Measurements from ENCODE around the gene ANKRD60. TPM values are rescaled to one million over a fixed set of nuclear protein-coding genes. Genes with fewer than 3 reads are reported as not detected.

The ANKRD60 gene
- total RNA-seq, 3 donors from 2014 or later, result not detected

DNA sequence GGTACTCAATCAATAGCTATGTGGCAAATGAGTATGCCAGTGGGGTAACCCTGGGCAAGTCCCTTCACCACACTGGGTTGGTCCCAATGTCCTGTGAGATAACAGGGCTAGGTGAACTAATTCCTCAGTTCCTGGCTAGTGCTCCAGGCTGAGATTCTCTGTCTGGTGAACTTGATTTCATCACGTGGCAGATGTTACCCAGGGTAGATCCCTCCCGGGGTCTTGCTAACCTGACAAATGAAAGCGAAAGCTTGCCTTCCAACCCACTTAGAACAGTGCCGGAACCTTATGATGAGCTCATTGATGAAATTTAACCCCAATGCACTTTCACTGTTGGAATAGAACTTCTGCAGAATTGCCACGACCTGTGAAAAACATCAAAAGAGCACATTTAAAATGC lies 6.6 kb upstream of the ANKRD60 start:
- Histone ChIP-seq H3K27ac (no peak overlapping the region), H3K27me3 (no peaks in the 10 kb centered on the region), H3K4me3 (no peak overlapping the region), H3K9me3 (no peaks in the 10 kb centered on the region), H3K4me1 (no peaks in the 10 kb centered on the region), H3K36me3 (no peaks in the 10 kb centered on the region)
- no peak for DNase-seq (ENCODE audit: low spot score in 2 of 2)
- intact Hi-C loops (cut with DNase I; ENCODE audit: low total_unique reads), result no loop called here
- TF ChIP-seq, protein P1, sequence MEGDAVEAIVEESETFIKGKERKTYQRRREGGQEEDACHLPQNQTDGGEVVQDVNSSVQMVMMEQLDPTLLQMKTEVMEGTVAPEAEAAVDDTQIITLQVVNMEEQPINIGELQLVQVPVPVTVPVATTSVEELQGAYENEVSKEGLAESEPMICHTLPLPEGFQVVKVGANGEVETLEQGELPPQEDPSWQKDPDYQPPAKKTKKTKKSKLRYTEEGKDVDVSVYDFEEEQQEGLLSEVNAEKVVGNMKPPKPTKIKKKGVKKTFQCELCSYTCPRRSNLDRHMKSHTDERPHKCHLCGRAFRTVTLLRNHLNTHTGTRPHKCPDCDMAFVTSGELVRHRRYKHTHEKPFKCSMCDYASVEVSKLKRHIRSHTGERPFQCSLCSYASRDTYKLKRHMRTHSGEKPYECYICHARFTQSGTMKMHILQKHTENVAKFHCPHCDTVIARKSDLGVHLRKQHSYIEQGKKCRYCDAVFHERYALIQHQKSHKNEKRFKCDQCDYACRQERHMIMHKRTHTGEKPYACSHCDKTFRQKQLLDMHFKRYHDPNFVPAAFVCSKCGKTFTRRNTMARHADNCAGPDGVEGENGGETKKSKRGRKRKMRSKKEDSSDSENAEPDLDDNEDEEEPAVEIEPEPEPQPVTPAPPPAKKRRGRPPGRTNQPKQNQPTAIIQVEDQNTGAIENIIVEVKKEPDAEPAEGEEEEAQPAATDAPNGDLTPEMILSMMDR (IDR thresholded peaks at IDR 0.05), result no peak
- TF ChIP-seq POLR2AphosphoS5 (IDR thresholded peaks at IDR 0.05), result no peak
- no peak for TF ChIP-seq POLR2A (IDR thresholded peaks at IDR 0.05)

DNA sequence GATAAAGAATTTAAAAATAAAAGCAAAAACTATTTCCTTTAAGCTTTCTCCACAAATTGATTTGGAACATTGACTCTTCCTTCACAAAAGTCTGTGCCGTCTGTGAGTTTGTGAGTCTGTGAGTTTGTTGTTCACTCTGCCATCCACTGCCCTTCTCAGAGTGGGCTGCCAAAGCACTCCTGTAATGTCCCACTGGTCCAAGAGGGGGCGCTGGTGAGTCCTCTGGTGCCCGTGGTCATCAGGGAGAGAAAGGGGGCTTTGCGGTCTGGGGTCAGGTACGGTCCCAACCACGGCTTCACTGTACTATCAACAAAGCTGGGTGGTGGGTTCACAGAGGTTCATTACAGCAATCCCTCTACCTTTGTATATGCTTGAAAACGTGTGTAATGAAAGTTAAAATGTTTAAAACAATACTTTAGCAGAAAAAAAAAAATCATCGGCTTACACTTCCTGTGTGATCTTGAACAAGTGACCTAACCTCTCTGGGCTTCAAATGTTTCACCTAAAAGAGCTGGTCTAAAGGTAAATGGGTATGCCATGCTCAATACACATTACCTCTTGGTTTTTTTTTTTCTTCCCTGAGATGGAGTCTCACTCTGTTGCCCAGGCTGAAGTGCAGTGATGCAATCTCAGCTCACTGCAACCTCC lies 5.6 kb upstream of the ANKRD60 start:
- H3K36me3 ChIP-seq, result no peaks in the 10 kb centered on the region
- DNase-seq (ENCODE audit: low spot score in 2 of 2), result no peak
- no peak for TF ChIP-seq POLR2A (IDR thresholded peaks at IDR 0.05)
- TF ChIP-seq, protein P1 (IDR thresholded peaks at IDR 0.05), result peak; percentile 15 to 45 (median 31)
- no peaks in the 10 kb centered on the region for H3K9me3 ChIP-seq
- peaks cover 0 to 5% of the 10 kb centered on the region in 2 donors for H3K27me3 ChIP-seq
- H3K4me3 ChIP-seq, result no peak overlapping the region
- intact Hi-C loops (cut with DNase I; ENCODE audit: low total_unique reads), result no loop called here
- H3K4me1 ChIP-seq, result no peaks in the 10 kb centered on the region
- H3K27ac ChIP-seq, result no peak overlapping the region

DNA sequence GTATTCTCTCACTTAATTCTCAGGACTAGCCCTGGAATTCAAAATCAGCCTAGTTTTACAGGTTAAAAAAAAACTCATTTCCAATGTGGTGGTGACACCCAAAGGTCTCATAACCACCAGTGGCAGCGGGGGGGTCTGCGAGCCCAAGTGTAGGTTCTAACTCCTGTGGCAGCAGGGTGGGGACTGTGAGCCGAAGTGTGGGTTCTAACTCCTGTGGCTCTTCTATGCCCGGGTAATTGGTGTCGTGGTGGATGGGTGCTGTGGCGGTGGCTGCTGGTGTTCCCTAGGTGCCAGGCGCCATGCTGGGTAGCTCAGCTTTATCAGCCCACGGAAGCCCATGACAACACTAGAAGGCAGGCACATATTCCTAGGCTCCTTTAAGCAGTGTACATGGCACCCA lies 4.9 kb upstream of the ANKRD60 start:
- TF ChIP-seq POLR2AphosphoS5 (IDR thresholded peaks at IDR 0.05) (no peak), POLR2A (IDR thresholded peaks at IDR 0.05) (no peak)
- TF ChIP-seq, protein P1 (IDR thresholded peaks at IDR 0.05), result no peak
- intact Hi-C loops (cut with DNase I; ENCODE audit: low total_unique reads), result no loop called here
- Histone ChIP-seq H3K27ac (no peak overlapping the region), H3K4me3 (no peak overlapping the region), H3K27me3 (peaks cover 2 to 10% of the 10 kb centered on the region in 2 donors), H3K4me1 (no peaks in the 10 kb centered on the region), H3K36me3 (no peaks in the 10 kb centered on the region), H3K9me3 (no peaks in the 10 kb centered on the region)
- no peak for DNase-seq (ENCODE audit: low spot score in 2 of 2)

DNA sequence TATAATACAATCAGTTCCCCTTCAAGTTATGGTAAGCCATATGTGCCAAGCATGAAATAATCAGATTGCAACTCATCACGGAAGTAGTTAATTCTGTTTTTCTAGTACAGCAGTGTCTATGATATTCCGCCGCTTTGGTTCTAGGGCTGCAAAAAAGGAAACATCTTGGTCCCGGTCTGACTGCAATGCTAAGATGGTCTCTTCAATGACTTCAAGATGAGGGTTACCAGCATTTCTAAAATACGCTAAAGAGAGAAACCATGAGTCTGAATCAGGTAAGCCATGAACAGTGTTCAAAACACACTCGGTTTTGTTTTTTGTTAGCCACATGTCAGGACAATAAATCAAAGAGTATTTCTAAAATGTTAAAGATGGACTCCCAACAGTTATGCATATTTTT lies 3.2 kb upstream of the ANKRD60 start:
- Histone ChIP-seq H3K4me3 (no peak overlapping the region), H3K36me3 (no peaks in the 10 kb centered on the region), H3K27ac (no peak overlapping the region), H3K9me3 (no peaks in the 10 kb centered on the region), H3K4me1 (no peaks in the 10 kb centered on the region), H3K27me3 (peaks cover 2 to 26% of the 10 kb centered on the region in 2 donors)
- intact Hi-C loops (cut with DNase I; ENCODE audit: low total_unique reads), result no loop called here
- no peak for TF ChIP-seq POLR2AphosphoS5 (IDR thresholded peaks at IDR 0.05)
- no peak for TF ChIP-seq POLR2A (IDR thresholded peaks at IDR 0.05)
- DNase-seq (ENCODE audit: low spot score in 2 of 2), result no peak

DNA sequence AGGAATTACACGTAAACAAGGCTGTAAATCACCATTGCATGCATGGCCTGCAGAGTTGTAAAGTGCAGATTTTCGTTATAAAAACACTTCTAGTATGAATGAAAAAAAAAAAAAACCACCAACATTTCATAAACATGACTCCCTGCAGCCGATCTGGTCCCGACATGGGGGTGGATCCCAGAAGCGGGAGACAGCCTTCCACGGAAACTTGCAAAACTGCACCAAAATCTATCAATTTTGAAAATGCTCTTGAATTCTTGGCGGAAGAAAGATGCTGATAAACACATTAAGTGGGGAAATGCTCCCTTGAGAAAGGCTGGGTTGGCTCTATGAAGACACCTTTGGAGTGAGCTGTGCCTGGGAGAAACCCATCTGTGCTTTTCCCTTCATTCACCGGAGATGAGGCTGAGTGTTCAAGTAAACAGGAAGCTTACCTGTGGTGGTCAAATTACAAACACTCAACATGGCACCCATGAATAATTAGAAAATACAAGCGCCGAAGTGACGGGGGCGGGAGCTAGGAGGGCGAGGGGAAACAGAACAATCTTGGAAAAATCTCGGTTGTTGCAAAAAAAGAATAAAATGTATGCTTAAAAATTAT lies 845 bp upstream of the ANKRD60 start:
- DNase-seq (ENCODE audit: low spot score in 2 of 2), result no peak
- TF ChIP-seq, protein P1 (IDR thresholded peaks at IDR 0.05), result no peak
- no peak for TF ChIP-seq POLR2A (IDR thresholded peaks at IDR 0.05)
- TF ChIP-seq POLR2AphosphoS5 (IDR thresholded peaks at IDR 0.05), result no peak
- Histone ChIP-seq H3K36me3 (no peaks in the 10 kb centered on the region), H3K4me3 (no peak overlapping the region), H3K27ac (no peak overlapping the region), H3K27me3 (peaks cover 2 to 38% of the 10 kb centered on the region in 2 donors), H3K9me3 (no peaks in the 10 kb centered on the region), H3K4me1 (no peaks in the 10 kb centered on the region)
- intact Hi-C loops (cut with DNase I; ENCODE audit: low total_unique reads), result no loop called here

Measured in breast epithelium (tissue), 4 donors.